B cell (primary cell): ENCODE measurements around the gene NCMAP. TPM values are rescaled to one million over a fixed set of nuclear protein-coding genes. Genes with fewer than 3 reads are reported as not detected.

Experiments
- ATAC-seq: fragments of 200-7000 bp; cut with Tn5 transposase; one replicate; pipeline ENCODE4 v1.10.0; 2021; ENCODE audit warnings: low read depth, mild to moderate bottlenecking, moderate number of reproducible peaks, moderate library complexity
- CTCF ChIA-PET: fragments of 350-600 bp; sonication (Branson Sonifier 250); formaldehyde crosslinking; loops from one replicate; lab custom pipeline; 2021; ENCODE audit warnings: antibody characterized with exemption, inconsistent platforms; lab: Charles Lee
- POLR2A ChIA-PET: fragments of 350-600 bp; sonication (Branson Sonifier 250); formaldehyde crosslinking; loops from one replicate; lab custom pipeline; 2021; ENCODE audit warnings: antibody characterized with exemption; lab: Charles Lee
- DNase-seq: peaks from one replicate; pipeline ENCODE4 v3.0.0; 2013
- H2AFZ ChIP-seq: 2 replicates; pipeline ENCODE4 v1.6.1; 2012; ENCODE audit warnings: mild to moderate bottlenecking, low read depth, low read length; ENCODE audit not compliant: insufficient read depth, poor library complexity, severe bottlenecking
- H3K27ac ChIP-seq, 2 donors: 1 replicate in 1 of 2; 2 replicates in 1 of 2; pipeline ENCODE4 v1.5.1; 2012 to 2013; ENCODE audit warnings: low read length in 2 of 2, mild to moderate bottlenecking in 2 of 2, moderate library complexity in 1 of 2
- H3K27me3 ChIP-seq, 4 experiments: fragments of 200-600 bp in 1 of 4; sonication (generic) in 1 of 4; replicated peaks in 1 of 4; 1 replicate in 2 of 4; 2 replicates in 2 of 4; pipeline versions ENCODE4 v1.6.1 to v1.7.0; 2013 to 2016; ENCODE audit warnings: low read length in 3 of 4, mild to moderate bottlenecking in 2 of 4, mixed read lengths in 1 of 4, moderate library complexity in 1 of 4; ENCODE audit not compliant: insufficient read depth in 4 of 4, control insufficient read depth in 3 of 4; ENCODE audit errors: control extremely low read depth in 1 of 4
- H3K36me3 ChIP-seq, 2 experiments: replicated peaks in 1 of 2; 1 replicate in 1 of 2; 2 replicates in 1 of 2; pipeline versions ENCODE4 v1.6.1 to v1.7.1; 2013; ENCODE audit warnings: low read length in 1 of 2; ENCODE audit not compliant: insufficient read depth in 2 of 2, control insufficient read depth in 1 of 2; ENCODE audit errors: control extremely low read depth in 1 of 2, extremely low read depth in 1 of 2
- H3K4me1 ChIP-seq, 2 donors: fragments of 200-600 bp in 1 of 2; sonication (generic) in 1 of 2; 1 replicate in 1 of 2; 2 replicates in 1 of 2; pipeline versions ENCODE4 v1.5.1 to v1.6.1; 2013 to 2017; ENCODE audit warnings: low read length in 2 of 2; ENCODE audit not compliant: control insufficient read depth in 2 of 2, insufficient read depth in 2 of 2
- H3K4me2 ChIP-seq: replicated peaks from 2 replicates; pipeline ENCODE3; 2012; ENCODE audit warnings: mild to moderate bottlenecking, low read depth, low read length; ENCODE audit not compliant: poor library complexity, severe bottlenecking
- H3K4me3 ChIP-seq, 5 experiments: fragments of 200-600 bp in 1 of 5; sonication (generic) in 1 of 5; 1 replicate in 3 of 5; 2 replicates in 2 of 5; pipeline versions ENCODE4 v1.5.1 to v1.7.0; 2011 to 2016; ENCODE audit warnings: low read length in 4 of 5, mild to moderate bottlenecking in 4 of 5, low read depth in 2 of 5, control low read depth in 1 of 5, moderate library complexity in 1 of 5; ENCODE audit not compliant: insufficient read depth in 1 of 5; ENCODE audit errors: control extremely low read depth in 1 of 5, extremely low read depth in 1 of 5
- H3K79me2 ChIP-seq: fragments of 200-600 bp; sonication (generic); one replicate; pipeline ENCODE4 v1.6.0; 2016; ENCODE audit warnings: low read length; ENCODE audit not compliant: control insufficient read depth, insufficient read depth
- H3K9ac ChIP-seq: fragments of 200-600 bp; sonication (generic); 2 replicates; pipeline ENCODE4 v1.6.1; 2017; ENCODE audit warnings: mild to moderate bottlenecking, low read length, moderate library complexity
- H3K9me3 ChIP-seq, 3 donors: one replicate each; pipeline versions ENCODE4 v1.6.1 to v1.7.1; 2013; ENCODE audit warnings: low read length in 2 of 3; ENCODE audit not compliant: control insufficient read depth in 2 of 3, insufficient read depth in 1 of 3; ENCODE audit errors: control extremely low read depth in 1 of 3
- H4K20me1 ChIP-seq: 2 replicates; pipeline ENCODE4 v1.6.0; 2012; ENCODE audit warnings: mild to moderate bottlenecking, low read length; ENCODE audit not compliant: insufficient read depth, control insufficient read depth, poor library complexity, severe bottlenecking
- H3K27ac Mint-ChIP-seq: one replicate; pipeline ENCODE4 v1.8.0; 2021; ENCODE audit warnings: mixed read lengths
- H3K27me3 Mint-ChIP-seq: one replicate; pipeline ENCODE4 v1.8.0; 2021; ENCODE audit warnings: mixed read lengths
- H3K4me1 Mint-ChIP-seq: one replicate; pipeline ENCODE4 v1.8.0; 2021; ENCODE audit warnings: mixed read lengths
- H3K4me3 Mint-ChIP-seq: one replicate; pipeline ENCODE4 v1.8.0; 2021; ENCODE audit warnings: mixed read lengths
- H3K9me3 Mint-ChIP-seq: one replicate; pipeline ENCODE4 v1.8.0; 2022; ENCODE audit warnings: mixed read lengths; ENCODE audit not compliant: insufficient read depth
- CTCF ChIP-seq: fragments of 200-600 bp; IDR thresholded peaks from one replicate; pipeline ENCODE4 v1.8.0; 2022; ENCODE audit warnings: antibody characterized with exemption, mild to moderate bottlenecking
- EZH2 ChIP-seq: IDR thresholded peaks from 2 replicates; pipeline ENCODE4 v1.6.1; 2012; ENCODE audit warnings: borderline replicate concordance, low read depth, mild to moderate bottlenecking, moderate library complexity, low read length; ENCODE audit not compliant: insufficient read depth, poor library complexity, severe bottlenecking
- WGBS: methylation state at CpG from one replicate; pipeline ENCODE4 v1.1.5; 2013; ENCODE audit warnings: missing lambda C conversion rate; ENCODE audit not compliant: insufficient coverage; 5-methylcytosine and 5-hydroxymethylcytosine counted together
- intact Hi-C: fragments of 100-400 bp; cut with micrococcal nuclease; formaldehyde crosslinking; loops from one replicate; pipeline ENCODE4 v1.10.0; 2022
- polyA plus RNA-seq: library from polyadenylated mRNA; depleted of rRNA; stranded (reverse); fragments of >200 nt; gene quantifications from 2 replicates; pipeline ENCODE4 v1.2.3, GENCODE V29; 2012
- total RNA-seq, 2 donors: library from RNA; stranded (reverse); fragments of 120-200 nt in 1 of 2; gene quantifications; 1 replicate in 1 of 2; 2 replicates in 1 of 2; pipeline versions ENCODE4 v1.2.3 to v1.2.4, GENCODE V29; 2013 to 2022

Gene NCMAP
- total and polyA plus RNA-seq, 2 donors (not counting 1 experiment from before 2014, with no cell fraction given): not detected

GRCh38 chr1:24516506-24516905 is 39.4 kb upstream of the NCMAP start:
- CTCF ChIA-PET: interaction anchor here (0.7 to 1.0 kb wide), 5 partner anchors 9 to 120 kb away, joined by 3 to 7 read pairs (median 3); no protein-coding TSS in a partner anchor

More at GRCh38 chr1:24516506-24516905, 39.4 kb upstream of the NCMAP start:
- Histone ChIP-seq H3K27me3 (no peaks in the 10 kb centered on the region), H3K27ac (no peak overlapping the region), H3K79me2 (peaks cover 29% of the 10 kb centered on the region), H3K4me2 (no peak overlapping the region), H3K9me3 (peaks cover 0 to 2% (median 0%) of the 10 kb centered on the region in 3 donors), H3K4me1 (no peaks in the 10 kb centered on the region), H3K9ac (no peak overlapping the region), H2AFZ (no peak overlapping the region), H4K20me1 (peaks cover 15% of the 10 kb centered on the region), H3K36me3 (peaks cover 3 to 21% of the 10 kb centered on the region in 2 experiments), H3K4me3 (no peak overlapping the region)
- Mint-ChIP-seq H3K9me3 (no peaks in the 10 kb centered on the region), H3K27ac (no peak overlapping the region), H3K27me3 (no peaks in the 10 kb centered on the region), H3K4me1 (peaks cover 6% of the 10 kb centered on the region), H3K4me3 (no peak overlapping the region)
- DNase-seq (no peak), ATAC-seq (no peak)
- intact Hi-C loops: no loop called here
- no peak for TF ChIP-seq EZH2
- no peak for TF ChIP-seq CTCF
- POLR2A ChIA-PET: interaction anchor here (0.7 kb wide), 1 partner anchor 9 kb away, joined by 3 read pairs; no protein-coding TSS in a partner anchor
- 95% methylated on average over 12 of the region's 12 CpGs for WGBS
